GM18520 (cell line): ENCODE measurements around the gene TBXA2R.
"Not testable (repeated sequence)": the region's sequence is repeated elsewhere in the genome, so short reads cannot be mapped to it uniquely, and the experiment has no call there.

Experiments
- ATAC-seq: cut with Tn5 transposase; IDR thresholded peaks from one replicate; pipeline ENCODE4 v1.9.1; 2021; ENCODE audit not compliant: unreplicated experiment

Gene TBXA2R

GRCh38 chr19:3584036-3584802, 22.5 kb downstream of the TBXA2R start:
- ATAC-seq = not testable (repeated sequence)

- ATAC-seq = not testable (repeated sequence)
These were observed 24.9 kb downstream of the TBXA2R start for GRCh38 chr19:3581792-3582191.

GRCh38 chr19:3580156-3580934, 26.3 kb downstream of the TBXA2R start:
- ATAC-seq = no peak

- no peak for ATAC-seq
These were observed 28.3 kb downstream of the TBXA2R start for GRCh38 chr19:3578390-3578789.

GRCh38 chr19:3577723-3578344, 28.8 kb downstream of the TBXA2R start:
- no peak for ATAC-seq

- no peak for ATAC-seq
These were observed 29.8 kb downstream of the TBXA2R start for GRCh38 chr19:3576696-3577443.

- ATAC-seq = no peak
These were observed 30.6 kb downstream of the TBXA2R start for GRCh38 chr19:3575949-3576673.

GRCh38 chr19:3575260-3575741, 31.4 kb downstream of the TBXA2R start:
- no peak for ATAC-seq

- ATAC-seq = no peak
These were observed 32.6 kb downstream of the TBXA2R start for GRCh38 chr19:3573858-3574637.

GRCh38 chr19:3573162-3573857, 33.4 kb downstream of the TBXA2R start:
- no peak for ATAC-seq

- no peak for ATAC-seq
These were observed 33.9 kb downstream of the TBXA2R start, which contains the start of gene HMG20B for GRCh38 chr19:3572855-3573161. HMG20B (plus strand) TSS chr19:3572944; CDS start chr19:3573310, 366 bp downstream.

GRCh38 chr19:3572132-3572854, 34.4 kb downstream of the TBXA2R start:
- ATAC-seq = peak; percentile 96

- no peak for ATAC-seq
These were observed 36.1 kb downstream of the TBXA2R start for GRCh38 chr19:3570606-3571011.

GRCh38 chr19:3570042-3570441, 36.6 kb downstream of the TBXA2R start:
- not testable (repeated sequence) for ATAC-seq

GRCh38 chr19:3565139-3565538, 41.5 kb downstream of the TBXA2R start:
- no peak for ATAC-seq

GRCh38 chr19:3563709-3564524, 42.8 kb downstream of the TBXA2R start:
- ATAC-seq = no peak

GRCh38 chr19:3557461-3558248, 49.0 kb downstream of the TBXA2R start, which contains the start of gene MFSD12:
MFSD12 (minus strand) TSS chr19:3557586; CDS start chr19:3557403, 183 bp downstream.
- ATAC-seq = peak; percentile 84
